Bone marrow (tissue), 2 donors: Measurements from ENCODE around the gene RBCK1.
"Not testable (repeated sequence)": the region's sequence is repeated elsewhere in the genome, so short reads cannot be mapped to it uniquely, and the experiment has no call there.

ENCODE experiments used
- DNase-seq, 2 donors: peaks; one replicate each; lab custom pipeline; 2025; lab: John Stamatoyannopoulos, UW

The RBCK1 gene

DNA sequence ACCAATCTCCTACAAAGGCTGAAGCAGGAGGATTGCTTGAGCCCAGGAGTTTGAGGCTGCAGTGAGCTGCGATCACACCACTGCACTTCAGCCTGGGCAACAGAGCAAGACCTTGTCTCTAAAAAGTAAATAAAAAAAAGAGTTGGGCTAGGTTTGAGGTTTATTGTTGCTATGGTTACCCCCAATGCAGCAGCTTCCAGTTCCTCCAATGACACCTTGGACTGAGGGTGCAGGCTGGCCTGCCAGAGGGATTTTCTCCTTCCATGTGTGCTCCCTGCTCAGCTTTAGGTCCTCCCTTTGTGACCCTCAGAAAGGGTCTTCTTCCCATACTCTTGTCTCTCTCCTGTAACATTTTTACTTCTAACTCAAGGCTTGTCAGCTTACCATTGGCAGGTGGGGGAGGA, 64.8 kb downstream of the RBCK1 start:
- no peak for DNase-seq

DNA sequence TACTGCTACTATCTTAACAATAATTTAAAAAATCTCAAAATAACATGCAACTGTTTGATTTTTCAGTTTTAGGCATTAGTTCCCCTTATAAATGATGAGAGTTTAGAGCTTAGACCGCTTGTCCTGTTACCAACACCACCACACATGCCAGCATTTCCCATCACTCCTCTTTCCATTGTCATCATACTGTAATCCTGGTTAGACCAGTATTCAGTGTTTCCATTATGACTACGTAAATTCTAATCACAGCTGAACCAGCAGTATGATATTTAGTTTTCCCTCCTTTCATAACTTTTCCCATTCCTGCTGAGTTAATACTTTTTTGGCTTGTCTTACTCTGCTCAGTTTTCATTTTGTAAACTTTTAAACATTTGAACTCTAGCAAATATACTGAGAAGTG, 66.5 kb downstream of the RBCK1 start:
- no peak for DNase-seq

DNA sequence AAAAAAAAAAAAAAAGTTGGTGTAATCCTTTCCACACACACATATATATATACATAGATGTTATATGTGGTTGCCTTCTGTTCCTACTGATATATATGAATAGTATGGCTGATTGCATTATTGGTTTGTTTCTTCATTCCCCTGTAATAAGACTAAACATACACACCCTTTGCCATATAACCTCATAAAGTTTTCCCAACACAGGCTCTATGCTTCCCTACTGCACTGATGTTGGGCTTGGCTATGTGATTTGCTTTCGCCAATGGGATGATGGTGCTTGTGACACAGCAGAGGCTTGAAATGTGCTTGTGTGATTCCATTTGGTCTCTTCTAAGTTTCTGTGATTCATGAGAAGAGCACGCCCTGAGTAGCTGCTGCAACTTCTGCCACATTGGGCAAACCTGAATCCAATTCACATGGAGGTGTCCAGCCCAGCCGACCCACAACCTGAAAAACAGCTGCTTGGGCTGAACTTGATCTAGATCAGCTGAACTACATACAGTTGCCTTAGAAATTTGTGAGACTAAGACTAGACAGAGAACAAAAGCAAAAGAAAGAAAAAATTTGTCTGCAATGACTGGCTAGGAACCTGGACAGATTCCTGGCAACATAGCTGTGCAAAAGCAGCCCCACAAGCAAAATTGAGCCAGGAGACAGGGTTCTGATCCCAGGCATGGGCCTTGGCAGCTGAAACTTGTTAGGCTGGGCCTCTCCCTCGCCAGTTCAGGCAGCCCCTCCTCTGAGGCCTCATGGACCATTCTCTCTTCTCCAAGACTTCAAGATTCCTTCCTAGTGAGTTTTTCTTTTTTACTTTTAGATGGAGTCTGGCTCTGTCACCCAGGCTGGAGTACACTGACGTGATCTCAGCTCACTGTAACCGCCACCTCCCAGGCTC, 67.6 kb downstream of the RBCK1 start:
- DNase-seq = no peak

DNA sequence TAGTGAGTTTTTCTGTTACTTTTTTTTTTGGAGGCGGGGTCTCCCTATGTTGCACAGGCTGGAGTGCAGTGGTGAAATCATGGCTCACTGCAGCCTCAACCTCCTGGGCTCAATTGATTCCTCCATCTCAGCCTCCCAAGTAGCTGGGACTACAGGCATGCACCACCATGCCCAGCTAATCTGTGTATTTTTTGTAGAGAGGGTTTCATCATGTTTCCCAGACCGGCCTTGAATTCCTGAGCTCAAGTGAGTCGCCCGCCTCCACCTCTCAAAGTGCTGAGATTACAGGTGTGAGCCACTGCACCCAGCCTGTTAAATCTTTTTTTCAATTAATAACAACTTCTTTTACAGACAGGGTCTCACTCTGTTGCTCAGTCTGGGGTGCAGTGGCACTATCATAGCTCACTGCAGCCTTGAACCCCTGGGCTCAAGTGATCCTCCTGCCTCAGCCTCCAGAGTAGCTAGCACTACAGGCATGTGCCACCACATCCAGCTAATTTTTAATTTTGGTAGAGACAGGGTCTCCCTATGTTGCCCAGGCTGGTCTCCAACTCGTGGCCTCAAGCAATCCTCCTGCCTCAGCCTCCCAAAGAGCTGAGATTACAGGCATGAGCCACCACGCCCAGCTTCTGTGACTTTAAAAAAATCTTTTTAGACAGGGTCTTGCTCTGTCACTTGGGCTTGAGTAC, 68.6 kb downstream of the RBCK1 start:
- not testable (repeated sequence) for DNase-seq

DNA sequence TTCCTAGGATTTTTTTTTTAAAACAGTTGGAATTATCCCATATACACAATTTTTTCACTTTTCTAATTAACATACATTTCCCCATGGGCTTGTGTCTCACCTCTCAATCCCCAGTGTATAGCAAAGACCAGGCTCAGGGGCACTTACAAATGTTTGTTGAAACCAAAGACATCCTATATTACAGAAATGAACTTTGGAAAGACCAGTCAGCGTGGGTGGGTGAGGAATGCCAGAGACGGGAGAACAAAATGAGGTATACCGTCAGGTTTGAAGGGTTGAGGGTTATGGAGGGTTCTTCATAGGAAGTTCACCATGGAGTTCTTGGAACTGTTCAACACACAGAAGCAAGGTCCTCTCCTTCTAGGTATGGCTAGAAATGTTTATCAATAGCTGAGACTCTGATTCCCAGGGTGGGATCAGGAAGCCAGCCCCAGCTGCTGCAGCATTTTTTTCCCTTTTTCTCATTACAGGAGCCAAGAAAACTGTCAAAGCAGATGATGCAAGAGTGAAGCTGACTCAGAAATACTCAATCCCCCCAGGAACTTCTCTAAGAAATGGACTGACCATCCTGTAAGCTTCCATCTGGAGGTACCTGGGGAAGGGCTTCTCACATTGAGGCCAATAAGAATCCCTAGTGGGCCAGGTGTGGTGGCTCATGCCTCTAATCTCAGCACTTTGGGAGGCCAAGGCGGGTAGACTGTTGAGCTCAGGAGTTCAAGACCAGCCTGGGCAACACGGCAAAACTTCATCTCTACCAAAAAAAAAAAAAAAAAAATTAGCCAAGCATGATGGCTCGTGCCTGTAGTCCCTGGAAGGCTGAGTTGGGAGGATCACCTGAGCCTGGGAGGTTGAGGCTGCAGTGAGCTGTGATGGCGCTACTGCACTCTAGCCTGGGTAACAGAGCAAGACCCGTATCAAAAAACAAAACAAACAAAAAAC, 70.2 kb downstream of the RBCK1 start:
- DNase-seq = no peak

DNA sequence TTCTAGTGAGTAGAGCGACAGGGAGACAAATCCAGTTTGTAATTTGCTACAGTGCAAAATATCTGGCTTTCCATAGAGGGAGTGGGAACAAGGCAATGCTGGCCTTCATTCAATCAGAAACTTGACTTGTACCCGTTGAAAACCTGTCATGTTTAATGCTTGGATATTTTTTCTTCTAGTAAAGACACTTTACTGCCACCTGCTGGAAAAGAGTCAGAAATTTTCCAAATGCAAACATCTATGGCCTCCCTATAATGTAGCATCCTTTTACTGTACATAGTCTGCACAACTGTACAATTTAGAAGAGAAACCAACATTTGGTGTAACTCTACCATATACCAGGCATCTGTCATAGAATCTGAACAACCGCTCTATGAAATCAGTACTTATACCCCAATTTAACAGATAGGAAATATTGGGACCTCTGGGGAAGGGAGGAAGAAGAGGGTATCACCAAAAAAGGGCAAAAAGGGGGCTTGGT, 70.9 kb downstream of the RBCK1 start:
- DNase-seq = peak in 1 of 2 donors; percentile 53

DNA sequence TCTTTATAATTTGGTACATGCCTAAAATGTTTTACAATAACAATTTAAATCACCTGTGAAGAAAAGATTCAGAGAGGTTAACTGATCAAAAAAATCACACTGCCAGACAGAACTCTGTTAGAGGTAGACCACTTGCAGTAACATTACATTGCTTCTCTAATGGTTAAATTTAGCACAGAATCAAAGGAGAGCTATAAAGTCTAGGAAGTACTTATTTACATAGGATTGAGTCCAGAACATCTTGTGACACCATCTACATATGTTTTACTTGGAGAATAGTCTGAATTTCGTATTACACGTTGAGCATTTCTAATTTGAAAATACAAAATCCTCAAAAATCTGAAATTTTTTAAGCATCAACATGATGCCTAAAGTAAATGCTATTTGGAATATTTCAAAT, 71.4 kb downstream of the RBCK1 start:
- DNase-seq = no peak

DNA sequence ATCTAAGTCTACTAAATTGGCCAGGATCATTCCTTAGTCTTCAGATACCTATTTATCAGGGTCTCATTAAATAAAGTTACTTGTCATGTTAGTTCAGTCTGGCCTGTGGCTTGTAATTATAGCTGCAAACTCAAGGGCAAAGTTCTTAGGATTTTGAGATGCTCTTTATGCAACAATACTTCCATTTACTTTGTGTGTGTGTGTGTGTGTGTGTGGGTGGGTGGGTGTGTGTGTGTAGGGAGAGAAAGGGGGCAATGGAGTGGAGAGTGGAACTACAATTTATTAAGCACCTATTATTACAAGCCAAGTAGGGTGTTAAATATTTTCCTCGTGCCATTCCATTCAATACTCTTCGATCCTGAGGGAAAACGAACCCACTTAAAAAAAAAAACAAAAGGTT, 71.9 kb downstream of the RBCK1 start:
- DNase-seq = no peak

DNA sequence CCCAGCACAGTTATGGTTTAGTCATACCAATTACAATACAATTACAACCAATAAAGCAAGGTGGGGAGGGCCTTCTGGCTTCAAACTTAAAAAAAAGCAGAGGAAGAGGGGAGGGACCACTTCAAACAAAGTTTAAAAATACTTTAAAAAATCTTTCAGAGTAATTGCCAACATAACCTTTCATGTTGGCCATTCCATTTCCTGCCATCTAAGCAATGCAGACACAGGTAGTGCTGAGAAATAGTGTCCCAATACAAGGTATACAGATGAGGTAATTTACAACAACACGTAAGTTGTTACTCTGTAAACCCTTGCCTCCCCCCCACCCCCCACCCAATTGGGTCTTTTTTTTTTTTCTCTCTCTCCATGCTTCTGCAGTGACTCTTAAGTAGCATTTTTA, 73.1 kb downstream of the RBCK1 start:
- DNase-seq = no peak
